Measurements from ENCODE around the gene ROBO3.

ROBO3 gene

DNA sequence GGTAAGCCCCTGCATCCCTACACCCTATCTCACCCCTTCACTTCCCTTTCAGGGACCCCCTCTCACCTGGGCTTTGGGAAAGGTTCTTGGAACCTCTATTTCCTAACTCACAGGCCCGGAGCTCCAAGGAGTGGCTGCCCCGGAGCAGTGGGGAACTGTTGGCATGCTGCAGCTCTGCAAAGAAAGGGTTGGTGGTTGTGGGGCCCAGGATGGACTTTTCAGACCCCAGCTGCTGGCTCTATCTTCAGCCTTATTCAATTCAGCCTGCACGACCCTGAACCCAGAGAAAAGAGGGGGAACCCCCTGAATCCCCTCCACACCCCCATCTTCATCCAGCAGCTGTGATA, 22.4 kb downstream of the ROBO3 start:
- Histone ChIP-seq H3K27ac (no peak overlapping the region), H3K4me3 (ENCODE audit: low read depth in 1 of 2, low read length in 1 of 2) (no peak overlapping the region), H3K36me3 (no peaks in the 10 kb centered on the region), H3K27me3 (no peaks in the 10 kb centered on the region), H3K9me3 (no peaks in the 10 kb centered on the region), H3K4me1 (ENCODE audit: control insufficient read depth in 1 of 2, insufficient read depth in 1 of 2, low read depth in 1 of 2, low read length in 1 of 2) (no peaks in the 10 kb centered on the region)
- no peak for TF ChIP-seq CTCF (IDR thresholded peaks at IDR 0.05)

GRCh38 chr11:124889191-124890091, 24.2 kb downstream of the ROBO3 start:
- H3K27ac ChIP-seq = no peak overlapping the region
- no peaks in the 10 kb centered on the region for H3K36me3 ChIP-seq
- H3K9me3 ChIP-seq = no peaks in the 10 kb centered on the region
- H3K4me3 ChIP-seq (ENCODE audit: low read depth in 1 of 2, low read length in 1 of 2) = no peak overlapping the region
- no peak for TF ChIP-seq CTCF (IDR thresholded peaks at IDR 0.05)
- no peaks in the 10 kb centered on the region for H3K4me1 ChIP-seq (ENCODE audit: control insufficient read depth in 1 of 2, insufficient read depth in 1 of 2, low read depth in 1 of 2, low read length in 1 of 2)
- no peaks in the 10 kb centered on the region for H3K27me3 ChIP-seq

- H3K36me3 ChIP-seq = no peaks in the 10 kb centered on the region
- no peak overlapping the region for H3K4me3 ChIP-seq (ENCODE audit: low read depth in 1 of 2, low read length in 1 of 2)
- no peaks in the 10 kb centered on the region for H3K27me3 ChIP-seq
- H3K4me1 ChIP-seq (ENCODE audit: control insufficient read depth in 1 of 2, insufficient read depth in 1 of 2, low read depth in 1 of 2, low read length in 1 of 2) = no peaks in the 10 kb centered on the region
- H3K27ac ChIP-seq = no peak overlapping the region
- no peak for TF ChIP-seq CTCF (IDR thresholded peaks at IDR 0.05)
- no peaks in the 10 kb centered on the region for H3K9me3 ChIP-seq
These were observed 24.9 kb downstream of the ROBO3 start for GRCh38 chr11:124890151-124890550.

GRCh38 chr11:124890683-124891372, 25.6 kb downstream of the ROBO3 start:
- H3K9me3 ChIP-seq = no peaks in the 10 kb centered on the region
- no peak overlapping the region for H3K27ac ChIP-seq
- H3K36me3 ChIP-seq = no peaks in the 10 kb centered on the region
- H3K27me3 ChIP-seq = no peaks in the 10 kb centered on the region
- H3K4me3 ChIP-seq (ENCODE audit: low read depth in 1 of 2, low read length in 1 of 2) = no peak overlapping the region
- no peak for TF ChIP-seq CTCF (IDR thresholded peaks at IDR 0.05)
- H3K4me1 ChIP-seq (ENCODE audit: control insufficient read depth in 1 of 2, insufficient read depth in 1 of 2, low read depth in 1 of 2, low read length in 1 of 2) = no peaks in the 10 kb centered on the region

DNA sequence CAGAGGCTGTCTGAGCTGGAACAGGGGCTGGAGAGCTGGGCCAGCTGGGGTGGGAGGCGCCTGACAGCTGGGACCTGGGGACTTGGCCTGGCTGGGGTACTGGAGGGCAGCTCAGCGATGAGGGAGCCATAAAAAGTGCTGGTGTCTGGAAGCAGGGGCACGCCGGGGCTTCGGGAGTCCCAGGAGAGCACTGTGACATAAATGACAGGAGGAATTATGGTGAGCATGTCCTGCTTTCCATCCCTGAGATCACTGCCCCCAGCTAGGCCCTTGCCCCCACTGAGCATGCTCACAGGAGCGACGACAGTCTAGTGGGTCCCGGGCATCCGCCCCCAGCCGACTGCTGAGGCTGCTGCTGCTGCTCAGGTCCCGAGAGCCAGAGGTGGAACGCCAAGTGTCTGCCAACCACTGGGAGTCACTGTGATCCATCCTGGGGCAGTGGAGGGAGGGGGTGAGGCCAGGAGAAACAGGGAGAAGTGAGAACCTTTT, 26.2 kb downstream of the ROBO3 start:
- TF ChIP-seq CTCF (IDR thresholded peaks at IDR 0.05) = no peak
- Histone ChIP-seq H3K4me1 (ENCODE audit: control insufficient read depth in 1 of 2, insufficient read depth in 1 of 2, low read depth in 1 of 2, low read length in 1 of 2) (no peaks in the 10 kb centered on the region), H3K27ac (no peak overlapping the region), H3K4me3 (ENCODE audit: low read depth in 1 of 2, low read length in 1 of 2) (no peak overlapping the region), H3K27me3 (no peaks in the 10 kb centered on the region), H3K36me3 (no peaks in the 10 kb centered on the region), H3K9me3 (no peaks in the 10 kb centered on the region)
